ENCODE results near the gene FOXO1.

FOXO1 gene

GRCh38 chr13:40635315-40635995 is 31.0 kb downstream of the FOXO1 start:
- DNase-seq (ENCODE audit: low spot score) = no peak

DNA sequence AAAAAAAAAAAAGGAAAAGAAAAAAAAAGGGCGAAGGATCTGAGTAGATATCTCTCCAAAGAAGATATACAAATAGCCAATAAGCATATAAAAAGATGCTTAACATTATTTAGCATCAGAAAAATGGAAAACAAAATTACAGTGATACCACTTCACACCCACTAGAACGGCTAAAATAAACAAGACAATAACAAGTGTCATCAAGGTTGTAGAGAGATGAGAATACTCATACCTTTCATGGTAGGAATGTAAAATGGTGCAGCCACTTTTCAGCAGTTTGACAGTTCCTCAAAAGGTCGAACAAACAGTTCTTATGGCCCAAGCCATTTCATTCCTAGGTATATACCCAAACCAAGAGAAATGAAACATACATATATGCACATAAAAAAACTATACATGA is 33.5 kb downstream of the FOXO1 start:
- DNase-seq (ENCODE audit: low spot score) = no peak

DNA sequence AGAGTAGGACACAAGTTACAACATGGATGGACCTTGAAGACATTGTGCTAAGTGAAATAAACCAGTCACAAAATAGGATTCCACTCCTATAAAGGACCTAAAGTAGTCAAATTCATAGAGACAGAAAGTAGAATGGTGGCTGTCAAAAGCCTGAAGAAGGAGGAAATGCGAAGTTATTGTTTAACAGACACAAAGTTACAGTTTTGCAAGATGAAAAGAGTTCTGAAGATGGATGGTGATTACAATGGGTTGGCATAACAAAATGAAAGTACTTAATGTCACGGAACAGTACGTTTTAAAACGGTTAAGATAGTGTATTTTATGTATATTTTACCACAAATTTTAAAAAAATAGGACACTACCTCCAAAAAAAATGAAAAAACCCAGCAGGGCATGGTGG is 34.8 kb downstream of the FOXO1 start:
- DNase-seq (ENCODE audit: low spot score) = no peak

DNA sequence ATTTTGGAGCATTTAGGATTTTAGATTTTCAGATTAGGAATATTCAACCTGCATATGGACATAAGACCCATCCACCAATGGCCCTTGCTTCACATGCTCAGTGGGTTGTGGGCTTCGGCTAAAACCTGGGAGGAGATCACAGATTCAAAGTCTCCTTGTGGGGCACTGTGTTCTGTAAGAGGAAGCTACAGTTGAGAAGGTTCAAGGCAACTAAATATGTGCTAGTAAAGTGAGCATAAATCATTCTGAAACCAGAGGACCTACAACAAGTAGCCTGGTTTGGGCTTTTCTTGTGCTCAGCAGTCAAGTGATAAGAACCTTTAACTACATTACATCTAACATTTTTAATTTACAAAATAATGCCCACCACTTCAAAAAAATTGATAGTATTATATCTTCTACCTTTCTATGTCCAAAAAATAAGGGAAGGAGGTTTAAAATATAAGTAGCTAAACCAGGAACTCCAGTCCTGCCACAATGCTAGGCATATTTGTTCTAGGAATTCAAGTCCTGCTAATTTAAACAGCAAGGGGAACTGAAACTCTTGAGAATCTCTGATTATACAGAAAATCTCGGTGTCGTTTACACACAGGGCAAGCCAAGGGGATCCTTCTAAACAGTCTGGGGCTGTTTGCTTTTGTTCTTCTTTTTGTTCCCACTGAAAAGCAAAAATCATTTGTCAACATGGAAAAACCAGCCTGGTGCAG is 36.6 kb downstream of the FOXO1 start:
- DNase-seq (ENCODE audit: low spot score) = peak; percentile 70

GRCh38 chr13:40626977-40627376 is 39.5 kb downstream of the FOXO1 start:
- DNase-seq (ENCODE audit: low spot score) = no peak

- peak; percentile 58 for DNase-seq (ENCODE audit: low spot score)
These were observed 39.9 kb downstream of the FOXO1 start for GRCh38 chr13:40626561-40626960.

DNA sequence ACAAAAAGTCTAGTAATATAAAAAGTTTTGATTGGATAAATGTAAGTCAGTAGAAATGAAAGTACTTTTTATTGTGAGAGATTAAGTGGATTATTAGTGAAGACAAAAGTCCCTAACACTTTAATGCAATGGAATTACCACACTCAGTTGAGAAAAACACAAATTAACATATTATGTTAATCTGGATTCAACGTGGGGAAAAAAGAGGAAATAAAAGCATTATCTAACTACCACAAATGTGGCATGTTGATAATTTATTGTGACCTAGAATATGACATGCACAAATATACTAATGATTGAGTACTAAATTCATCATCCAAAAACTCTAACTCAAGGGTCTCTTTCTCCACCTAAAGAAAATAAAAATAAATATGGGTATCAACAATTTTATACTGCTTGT is 41.5 kb downstream of the FOXO1 start:
- no peak for DNase-seq (ENCODE audit: low spot score)

- DNase-seq (ENCODE audit: low spot score) = no peak
These were observed 42.1 kb downstream of the FOXO1 start for GRCh38 chr13:40624383-40624782.

- DNase-seq (ENCODE audit: low spot score) = no peak
These were observed 43.7 kb downstream of the FOXO1 start for GRCh38 chr13:40622761-40623160.

- DNase-seq (ENCODE audit: low spot score) = no peak
These were observed 44.2 kb downstream of the FOXO1 start for GRCh38 chr13:40622246-40622645.

- no peak for DNase-seq (ENCODE audit: low spot score)
These were observed 47.0 kb downstream of the FOXO1 start for GRCh38 chr13:40619479-40619814.

GRCh38 chr13:40618581-40619478 is 47.6 kb downstream of the FOXO1 start:
- DNase-seq (ENCODE audit: low spot score) = no peak

GRCh38 chr13:40617801-40618356 is 48.6 kb downstream of the FOXO1 start:
- DNase-seq (ENCODE audit: low spot score) = no peak

DNA sequence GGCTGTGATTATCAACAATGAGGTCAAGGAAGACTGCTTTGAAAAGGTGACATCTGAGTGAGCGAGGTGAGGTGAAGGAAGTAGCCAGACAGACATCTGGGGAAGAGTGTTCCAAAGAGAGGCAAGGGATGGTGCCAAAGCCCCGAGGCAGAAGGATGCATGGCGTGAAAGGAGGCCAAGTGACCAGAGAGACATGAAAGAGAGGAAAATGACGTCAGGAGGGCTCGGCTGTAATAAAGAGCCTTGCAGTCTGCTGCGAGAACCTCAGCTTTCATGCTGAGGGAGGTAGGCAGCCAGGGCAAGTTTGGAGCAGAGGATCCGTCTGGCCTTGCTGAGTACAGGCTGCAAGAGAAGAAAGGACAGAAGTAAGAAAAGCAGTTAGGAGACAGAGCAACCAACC is 50.8 kb downstream of the FOXO1 start:
- DNase-seq (ENCODE audit: low spot score) = no peak

GRCh38 chr13:40613914-40614313 is 52.5 kb downstream of the FOXO1 start:
- no peak for DNase-seq (ENCODE audit: low spot score)

DNA sequence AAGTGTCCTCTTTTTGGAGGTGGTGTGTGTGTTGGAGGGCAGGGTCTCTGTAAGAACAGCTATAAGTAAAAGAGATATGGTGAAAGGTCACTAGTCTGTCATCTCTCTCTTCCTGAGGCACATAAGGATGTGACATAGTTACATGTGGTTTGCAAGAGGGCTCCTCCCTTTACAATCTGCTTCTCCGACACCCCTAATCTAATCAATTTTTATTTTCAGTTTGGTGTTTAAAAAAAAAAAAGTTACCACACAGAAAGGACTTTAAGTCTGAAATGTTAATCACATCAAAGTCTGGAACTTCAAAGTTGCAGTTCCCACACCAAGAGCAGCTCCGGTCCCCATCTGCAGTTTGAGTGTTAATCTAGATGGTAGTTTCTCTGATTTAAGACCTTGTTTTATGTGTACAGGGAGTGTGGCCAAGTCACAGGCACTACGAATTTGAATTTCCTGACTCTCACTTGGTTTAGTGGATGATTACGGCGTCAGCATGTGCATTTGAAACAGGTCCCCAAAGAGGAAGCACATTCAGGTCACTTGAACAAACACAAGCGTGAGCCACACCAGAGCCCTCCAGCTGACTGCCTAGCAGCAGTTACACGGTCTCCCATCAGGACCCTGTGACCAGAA is 53.1 kb downstream of the FOXO1 start:
- DNase-seq (ENCODE audit: low spot score) = peak; percentile 56

- no peak for DNase-seq (ENCODE audit: low spot score)
These were observed 54.4 kb downstream of the FOXO1 start for GRCh38 chr13:40612041-40612440.

GRCh38 chr13:40611635-40612034 is 54.8 kb downstream of the FOXO1 start:
- DNase-seq (ENCODE audit: low spot score) = no peak

GRCh38 chr13:40611004-40611403 is 55.4 kb downstream of the FOXO1 start:
- no peak for DNase-seq (ENCODE audit: low spot score)

GRCh38 chr13:40609972-40610726 is 56.3 kb downstream of the FOXO1 start:
- DNase-seq (ENCODE audit: low spot score) = no peak

DNA sequence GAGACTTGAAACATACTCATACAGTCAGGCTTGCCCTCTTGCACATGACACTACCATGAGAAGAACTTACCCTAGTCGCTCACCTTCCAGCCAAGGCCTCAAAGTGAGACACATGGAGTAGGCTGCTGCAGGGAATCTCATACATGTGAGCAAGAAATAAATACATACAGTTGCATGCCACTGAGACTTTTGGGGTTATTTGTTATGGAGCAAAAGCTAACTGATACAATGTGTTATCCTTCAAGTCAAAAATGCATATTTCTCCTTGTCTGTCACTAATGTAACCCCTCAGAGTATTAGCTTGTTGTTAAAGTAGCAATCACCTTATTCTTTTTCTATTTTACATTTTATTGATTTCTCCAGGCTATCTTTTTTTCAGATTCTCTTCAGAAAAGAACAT is 58.1 kb downstream of the FOXO1 start:
- no peak for DNase-seq (ENCODE audit: low spot score)
